ENCODE measurements around the gene GRXCR1. TPM values are rescaled to one million over a fixed set of nuclear protein-coding genes. Genes with fewer than 3 reads are reported as not detected.

GRXCR1 gene
- polyA plus RNA-seq, 1 donor from 2014 or later: not detected

- Mint-ChIP-seq H3K4me1 (no peaks in the 10 kb centered on the region), H3K27ac (no peak overlapping the region), H3K36me3 (no peaks in the 10 kb centered on the region), H3K27me3 (no peaks in the 10 kb centered on the region), H3K9me3 (peaks cover 0 to 2% (median 0%) of the 10 kb centered on the region in 3 donors), H3K4me3 (no peak overlapping the region)
Observed at GRCh38 chr4:42985976-42986375, 93.5 kb downstream of the GRXCR1 start.

- H3K36me3 Mint-ChIP-seq: no peaks in the 10 kb centered on the region
Observed at GRCh38 chr4:42995343-42995944, 102.9 kb downstream of the GRXCR1 start.

GRCh38 chr4:43008793-43009192 lies 116.3 kb downstream of the GRXCR1 start:
- Mint-ChIP-seq H3K36me3 (peaks cover 2% of the 10 kb centered on the region), H3K4me3 (no peak overlapping the region), H3K27ac (no peak overlapping the region), H3K27me3 (no peaks in the 10 kb centered on the region), H3K4me1 (no peaks in the 10 kb centered on the region), H3K9me3 (peaks cover 9 to 17% (median 15%) of the 10 kb centered on the region in 3 donors)

More at GRCh38 chr4:42995343-42995944, 102.9 kb downstream of the GRXCR1 start:
- Mint-ChIP-seq H3K27me3 (no peaks in the 10 kb centered on the region), H3K4me1 (no peaks in the 10 kb centered on the region), H3K4me3 (no peak overlapping the region), H3K27ac (no peak overlapping the region), H3K9me3 (peaks cover 2 to 8% (median 3%) of the 10 kb centered on the region in 3 donors)

DNA sequence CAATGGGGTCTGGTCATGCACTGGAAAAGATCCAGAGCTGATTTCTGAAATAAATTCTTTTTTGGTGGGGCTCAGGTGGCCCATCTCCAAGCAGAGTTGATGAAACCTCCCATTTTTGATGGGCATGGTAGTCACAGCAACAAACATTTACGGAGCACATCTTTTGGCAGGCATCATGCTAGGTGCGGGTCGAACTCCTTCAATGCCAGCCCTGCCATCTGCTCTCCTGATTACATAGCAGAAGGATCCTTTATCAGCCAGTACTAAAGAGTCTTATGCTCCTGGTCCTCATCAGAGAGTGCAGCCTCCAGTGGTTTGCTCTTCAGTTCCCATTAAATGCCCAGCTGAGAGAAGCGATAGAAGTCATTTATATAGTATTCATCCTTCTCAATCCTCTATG lies 121.7 kb downstream of the GRXCR1 start:
- Mint-ChIP-seq H3K27me3 (peaks cover 1% of the 10 kb centered on the region), H3K4me1 (no peaks in the 10 kb centered on the region), H3K27ac (no peak overlapping the region), H3K36me3 (no peaks in the 10 kb centered on the region), H3K9me3 (peaks cover 0 to 3% (median 1%) of the 10 kb centered on the region in 3 donors), H3K4me3 (no peak overlapping the region)

DNA sequence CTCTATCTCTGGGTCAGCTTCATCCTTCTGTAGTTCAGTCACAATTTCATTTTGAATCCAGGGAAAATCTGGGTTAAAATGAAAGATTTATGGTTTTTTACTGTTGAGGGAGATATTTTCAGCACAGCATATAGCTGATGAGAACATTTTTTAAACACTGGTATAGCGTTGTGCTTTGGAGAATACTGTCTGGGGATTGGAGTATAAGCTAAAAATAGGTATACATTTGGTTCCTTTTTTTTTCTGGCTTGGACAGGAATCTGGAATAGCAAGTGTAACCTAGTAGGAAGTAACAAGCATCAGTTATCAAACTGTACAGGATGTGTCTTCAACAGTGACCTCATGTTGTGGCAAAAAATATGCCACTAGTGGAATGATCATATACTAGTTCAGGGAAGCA lies 149.1 kb downstream of the GRXCR1 start:
- H3K27me3 Mint-ChIP-seq: no peaks in the 10 kb centered on the region
- no peaks in the 10 kb centered on the region for H3K36me3 Mint-ChIP-seq
- H3K4me1 Mint-ChIP-seq: no peaks in the 10 kb centered on the region
- H3K9me3 Mint-ChIP-seq: peaks cover 0 to 2% (median 0%) of the 10 kb centered on the region in 3 donors
- H3K27ac Mint-ChIP-seq: no peak overlapping the region
- H3K4me3 Mint-ChIP-seq: no peak overlapping the region

DNA sequence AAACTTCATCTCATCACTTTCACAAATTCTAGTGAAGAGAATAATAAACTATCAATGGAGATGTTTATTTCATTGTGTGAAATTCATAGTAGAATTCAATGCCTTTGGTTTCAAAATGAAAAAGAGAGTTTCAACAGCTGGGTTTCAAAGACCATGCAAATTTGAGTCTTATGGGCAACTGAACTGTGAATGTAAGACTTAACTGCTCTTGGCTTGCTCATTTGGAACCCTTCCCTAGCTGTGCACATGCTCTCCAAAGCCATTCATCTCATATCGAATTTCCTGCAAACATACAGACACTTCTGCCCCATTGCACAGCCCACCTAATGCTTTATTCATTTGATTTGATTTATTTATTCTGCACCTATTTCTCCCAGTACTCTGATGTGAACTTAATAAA lies 154.5 kb downstream of the GRXCR1 start:
- peaks cover 0 to 2% (median 0%) of the 10 kb centered on the region in 3 donors for H3K9me3 Mint-ChIP-seq
- no peak overlapping the region for H3K4me3 Mint-ChIP-seq
- H3K27me3 Mint-ChIP-seq: no peaks in the 10 kb centered on the region
- H3K36me3 Mint-ChIP-seq: no peaks in the 10 kb centered on the region
- H3K4me1 Mint-ChIP-seq: no peaks in the 10 kb centered on the region
- no peak overlapping the region for H3K27ac Mint-ChIP-seq

- no peak overlapping the region for H3K4me3 Mint-ChIP-seq
- no peaks in the 10 kb centered on the region for H3K36me3 Mint-ChIP-seq
- no peak overlapping the region for H3K27ac Mint-ChIP-seq
- H3K27me3 Mint-ChIP-seq: no peaks in the 10 kb centered on the region
- peaks cover 0 to 3% (median 0%) of the 10 kb centered on the region in 3 donors for H3K9me3 Mint-ChIP-seq
- H3K4me1 Mint-ChIP-seq: no peaks in the 10 kb centered on the region
Observed at GRCh38 chr4:43048570-43048969, 156.1 kb downstream of the GRXCR1 start.

DNA sequence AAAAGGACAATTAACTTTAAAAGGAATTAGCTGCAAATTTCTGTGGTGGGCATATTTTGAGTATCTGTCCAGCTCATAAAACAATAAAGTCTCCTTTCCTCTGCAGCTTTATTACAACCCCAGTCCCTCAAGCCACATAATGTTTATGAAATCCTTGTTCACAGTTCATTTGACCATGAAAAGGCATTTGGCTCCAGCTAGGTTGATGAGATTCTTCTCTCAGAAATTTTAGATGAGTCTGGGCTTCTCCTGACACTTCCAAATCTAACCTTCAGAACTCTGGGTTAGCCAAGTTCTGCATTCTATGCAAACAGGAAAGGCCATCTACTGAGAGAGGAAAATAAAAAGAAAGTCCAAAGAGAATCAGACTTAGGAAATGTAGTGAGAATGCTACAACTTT lies 156.8 kb downstream of the GRXCR1 start:
- H3K9me3 Mint-ChIP-seq: peaks cover 0 to 3% (median 0%) of the 10 kb centered on the region in 3 donors
- H3K4me3 Mint-ChIP-seq: no peak overlapping the region
- no peaks in the 10 kb centered on the region for H3K4me1 Mint-ChIP-seq
- H3K36me3 Mint-ChIP-seq: no peaks in the 10 kb centered on the region
- no peaks in the 10 kb centered on the region for H3K27me3 Mint-ChIP-seq
- H3K27ac Mint-ChIP-seq: no peak overlapping the region

- H3K4me1 Mint-ChIP-seq: no peaks in the 10 kb centered on the region
- no peak overlapping the region for H3K27ac Mint-ChIP-seq
- H3K9me3 Mint-ChIP-seq: peaks cover 0 to 2% (median 0%) of the 10 kb centered on the region in 3 donors
- H3K36me3 Mint-ChIP-seq: no peaks in the 10 kb centered on the region
- H3K4me3 Mint-ChIP-seq: no peak overlapping the region
- no peaks in the 10 kb centered on the region for H3K27me3 Mint-ChIP-seq
Observed at GRCh38 chr4:43066415-43066814, 173.9 kb downstream of the GRXCR1 start.

GRCh38 chr4:43071069-43071468 lies 178.6 kb downstream of the GRXCR1 start:
- H3K4me3 Mint-ChIP-seq: no peak overlapping the region

More at GRCh38 chr4:43071069-43071468, 178.6 kb downstream of the GRXCR1 start:
- Mint-ChIP-seq H3K4me1 (no peaks in the 10 kb centered on the region), H3K36me3 (no peaks in the 10 kb centered on the region), H3K9me3 (peaks cover 1 to 6% (median 2%) of the 10 kb centered on the region in 3 donors), H3K27ac (peak overlapping the region in 1 of 3 donors; percentile 43), H3K27me3 (no peaks in the 10 kb centered on the region)

Other genes with a start within 250 kb of the GRXCR1 start
- gene ATP8A1, start 235.6 kb upstream of the GRXCR1 start, polyA plus RNA-seq: 15.0 TPM

Measured in IgD-negative memory B cell (primary cell).